ENCODE data around the gene SH3D19. TPM values are rescaled to one million over a fixed set of nuclear protein-coding genes. Genes with fewer than 3 reads are reported as not detected.
A peak's percentile ranks its signal among the peaks of the same experiment; 100 is the strongest.
"Not testable (repeated sequence)": the region's sequence is repeated elsewhere in the genome, so short reads cannot be mapped to it uniquely, and the experiment has no call there.

The SH3D19 gene
- total RNA-seq, 2 donors from 2014 or later, result 88.0 to 94.7 TPM

DNA sequence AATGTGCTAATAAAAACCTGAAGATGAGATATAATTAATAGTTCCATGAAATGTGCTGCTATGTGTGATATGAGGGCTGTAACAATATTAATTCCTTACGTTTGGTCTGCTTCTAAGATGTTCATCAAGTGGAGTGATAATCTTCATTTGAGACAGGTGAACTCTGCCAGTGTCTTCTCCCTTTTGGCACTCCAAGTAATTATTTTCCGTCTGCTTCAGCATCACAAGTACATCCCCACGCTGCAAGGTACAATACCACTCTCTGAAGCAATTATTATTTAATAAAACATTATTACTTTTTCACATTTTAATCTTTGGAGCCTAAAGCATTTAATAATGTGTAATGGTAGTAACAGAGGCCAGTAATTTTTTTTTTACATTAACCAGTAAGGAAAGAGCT is 181.6 kb downstream of the SH3D19 start:
- DNase-seq, result no peak
- ATAC-seq, result no peak
- intact Hi-C loops (cut with DNase I), result loop anchor here in 1 of 2 donors (10.0 kb wide), 1 partner anchor 201 kb away; no protein-coding TSS in a partner anchor

DNA sequence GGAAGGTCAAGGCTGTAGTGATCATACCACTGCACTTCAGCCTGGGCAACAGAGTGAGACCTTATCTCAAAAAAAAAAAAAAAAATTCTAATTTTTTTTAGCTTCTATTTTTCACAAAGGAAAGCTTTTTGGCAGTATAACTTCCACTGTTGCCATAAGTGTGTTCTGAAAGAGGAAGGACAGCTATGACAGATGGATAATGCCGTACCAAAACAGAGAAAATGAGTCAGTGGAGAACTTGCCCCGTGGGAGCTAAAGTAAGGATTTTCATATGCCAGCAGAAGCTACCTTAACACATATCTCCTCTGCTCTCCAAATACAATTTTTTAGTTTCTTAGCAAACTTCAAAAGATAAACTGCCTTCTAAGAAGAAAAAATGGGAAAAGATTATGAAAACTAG is 182.2 kb downstream of the SH3D19 start:
- no peak for DNase-seq
- intact Hi-C loops (cut with DNase I), result loop anchor here in 1 of 2 donors (10.0 kb wide), 1 partner anchor 202 kb away; no protein-coding TSS in a partner anchor
- ATAC-seq, result no peak

GRCh38 chr4:151142758-151143157 is 182.6 kb downstream of the SH3D19 start:
- DNase-seq (no peak), ATAC-seq (no peak)

GRCh38 chr4:151139814-151140213 is 185.6 kb downstream of the SH3D19 start:
- no peak for ATAC-seq
- intact Hi-C loops (cut with DNase I), result loop anchor here in 1 of 2 donors (10.0 kb wide), 1 partner anchor 205 kb away; no protein-coding TSS in a partner anchor
- DNase-seq, result no peak

More at GRCh38 chr4:151142758-151143157, 182.6 kb downstream of the SH3D19 start:
- intact Hi-C loops (cut with DNase I), result loop anchor here in 1 of 2 donors (10.0 kb wide), 1 partner anchor 202 kb away; no protein-coding TSS in a partner anchor

GRCh38 chr4:151136048-151136447 is 189.4 kb downstream of the SH3D19 start:
- intact Hi-C loops (cut with DNase I); DNase-seq; ATAC-seq: not testable (repeated sequence)

DNA sequence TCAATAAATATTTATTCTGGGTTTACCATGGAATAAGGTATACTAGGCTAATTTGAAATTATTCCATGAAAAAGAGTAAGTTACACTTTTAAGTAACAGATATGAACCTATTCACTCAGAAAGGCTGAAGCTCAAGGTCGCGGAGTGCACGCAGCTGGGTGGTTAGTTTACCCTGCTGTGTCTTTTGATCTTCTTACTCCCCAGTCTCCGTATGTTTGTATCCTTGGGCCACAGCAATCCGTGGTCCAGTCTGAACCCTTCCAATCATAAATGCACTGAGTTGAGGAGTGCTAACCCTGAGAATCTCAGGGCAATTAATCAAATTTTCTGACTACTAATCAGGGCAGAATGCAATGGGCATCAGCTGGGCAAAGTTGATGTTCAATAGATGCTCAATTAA is 192.1 kb downstream of the SH3D19 start:
- intact Hi-C loops (cut with DNase I), result no loop called here
- no peak for DNase-seq
- no peak for ATAC-seq

- intact Hi-C loops (cut with DNase I), result no loop called here
- DNase-seq (no peak), ATAC-seq (no peak)
These were observed 195.6 kb downstream of the SH3D19 start for GRCh38 chr4:151129796-151130195.

GRCh38 chr4:151117371-151117962 is 207.9 kb downstream of the SH3D19 start:
- intact Hi-C loops (cut with DNase I), result loop anchor here in 1 of 2 donors (2.0 kb wide), 1 partner anchor 245 kb away; no protein-coding TSS in a partner anchor
- DNase-seq (peak; percentile 42), ATAC-seq (peak; percentile 59 to 64)

GRCh38 chr4:151114986-151115385 is 210.4 kb downstream of the SH3D19 start:
- ATAC-seq, result peak in 1 of 2 donors; percentile 18

DNA sequence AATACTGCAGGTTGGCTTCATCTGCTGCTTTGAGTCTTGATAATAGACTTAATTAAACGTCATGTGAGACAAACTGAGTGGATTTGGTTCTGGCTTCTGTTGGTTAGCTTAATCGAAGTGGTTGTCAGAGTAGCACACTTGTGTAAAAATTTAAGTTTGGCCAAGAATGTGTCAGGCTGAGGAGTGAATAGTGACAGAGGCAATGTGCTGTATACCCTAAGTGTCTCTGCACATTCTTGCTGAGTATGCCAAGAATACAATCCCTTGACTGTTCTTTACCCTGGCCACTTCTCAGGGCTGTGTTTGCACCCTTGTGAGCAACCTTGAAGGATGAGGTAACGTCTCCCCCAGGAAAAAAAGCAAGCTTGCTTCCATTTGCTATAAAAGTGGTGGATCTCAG is 211.1 kb downstream of the SH3D19 start:
- intact Hi-C loops (cut with DNase I), result no loop called here
- ATAC-seq, result peak; percentile 73 to 80
- DNase-seq, result no peak

More at GRCh38 chr4:151114986-151115385, 210.4 kb downstream of the SH3D19 start:
- intact Hi-C loops (cut with DNase I), result no loop called here
- no peak for DNase-seq

- no peak for ATAC-seq
- intact Hi-C loops (cut with DNase I), result no loop called here
These were observed 215.2 kb downstream of the SH3D19 start for GRCh38 chr4:151110236-151110635.

GRCh38 chr4:151107063-151107462 is 218.3 kb downstream of the SH3D19 start:
- intact Hi-C loops (cut with DNase I), result no loop called here
- no peak for ATAC-seq
- DNase-seq, result no peak

More at GRCh38 chr4:151110236-151110635, 215.2 kb downstream of the SH3D19 start:
- DNase-seq, result no peak

DNA sequence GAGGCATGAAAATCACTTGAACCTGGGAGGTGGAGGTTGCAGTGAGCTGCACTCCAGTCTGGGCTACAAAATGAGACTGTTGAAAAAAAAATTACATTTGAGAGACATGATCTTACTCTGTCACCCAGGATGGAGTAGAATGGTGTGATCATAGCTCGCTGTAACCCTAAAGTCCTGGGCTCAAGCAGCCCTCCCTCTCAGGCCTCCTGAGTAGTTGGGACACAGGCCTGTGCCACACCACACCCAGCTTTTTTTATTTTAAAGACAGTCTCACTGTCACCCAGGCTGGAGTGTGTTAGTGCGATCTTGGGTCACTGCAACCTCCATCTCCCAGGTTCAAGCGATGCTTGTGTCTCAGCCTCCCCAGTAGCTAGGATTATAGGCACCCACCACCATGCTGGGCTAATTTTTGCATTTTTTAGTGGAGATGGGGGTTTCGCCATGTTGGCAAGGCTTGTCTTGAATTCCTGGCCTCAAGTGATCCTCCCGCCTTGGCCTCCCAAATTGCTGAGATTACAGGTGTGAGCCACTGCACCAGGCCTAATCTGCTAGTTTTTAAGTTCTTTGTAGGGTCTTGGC is 219.9 kb downstream of the SH3D19 start:
- ATAC-seq (peak in 1 of 2 donors; percentile 15), DNase-seq (no peak)
- intact Hi-C loops (cut with DNase I), result no loop called here

- intact Hi-C loops (cut with DNase I), result no loop called here
- ATAC-seq, result no peak
- no peak for DNase-seq
These were observed 220.8 kb downstream of the SH3D19 start for GRCh38 chr4:151104621-151105020.

DNA sequence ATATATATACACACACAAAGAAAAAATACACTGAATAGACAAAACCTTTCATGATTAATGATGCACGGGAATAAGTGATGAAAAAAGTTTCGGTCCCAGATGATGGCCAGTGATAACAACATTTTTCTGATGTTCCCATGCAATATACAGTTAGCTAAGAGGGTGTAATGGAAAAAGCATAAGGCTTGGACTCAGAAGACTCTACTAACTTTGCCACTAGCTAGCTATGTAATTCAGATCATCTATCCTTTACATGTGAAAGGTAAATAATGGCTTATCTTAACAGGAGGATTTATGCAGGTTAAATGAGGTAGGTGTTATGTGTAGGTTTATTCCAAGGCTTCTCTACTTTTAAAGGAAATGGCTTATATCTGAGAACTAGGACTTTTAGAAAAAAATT is 221.6 kb downstream of the SH3D19 start:
- DNase-seq (no peak), ATAC-seq (no peak)
- intact Hi-C loops (cut with DNase I), result no loop called here

GRCh38 chr4:151100531-151100930 is 224.9 kb downstream of the SH3D19 start:
- ATAC-seq (no peak), DNase-seq (no peak)
- intact Hi-C loops (cut with DNase I), result no loop called here

- DNase-seq (no peak), ATAC-seq (peak; percentile 36 to 44)
- intact Hi-C loops (cut with DNase I), result no loop called here
These were observed 225.4 kb downstream of the SH3D19 start for GRCh38 chr4:151099976-151100417.

GRCh38 chr4:151099229-151099975 is 226.0 kb downstream of the SH3D19 start, which contains the start of gene RPS3A:
Gene RPS3A (plus strand): TSS chr4:151099628. CDS start chr4:151099653, 25 bp downstream.
- DNase-seq (peak; percentile 96), ATAC-seq (peak; percentile 95 to 99)
- intact Hi-C loops (cut with DNase I), result no loop called here

DNA sequence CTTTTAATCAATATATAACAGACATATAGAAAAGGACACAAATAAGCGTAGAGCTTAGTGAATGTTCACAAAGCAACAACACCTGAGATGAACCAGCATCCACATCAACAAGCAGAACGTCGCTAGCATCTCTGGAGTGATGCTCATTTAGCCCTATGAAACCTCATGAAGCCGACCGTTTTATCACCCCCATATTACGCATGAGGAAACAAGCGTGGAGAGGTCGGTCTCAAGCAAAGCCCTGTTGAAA is 226.5 kb downstream of the SH3D19 start:
- intact Hi-C loops (cut with DNase I), result no loop called here
- ATAC-seq (peak; percentile 0 to 17), DNase-seq (no peak)

GRCh38 chr4:151097759-151098158 is 227.6 kb downstream of the SH3D19 start:
- DNase-seq, result no peak
- ATAC-seq, result no peak
- intact Hi-C loops (cut with DNase I), result no loop called here

All from left cardiac atrium (tissue), 4 donors.